HepG2 (cell line): ENCODE results near the gene UQCRC2. TPM values are rescaled to one million over a fixed set of nuclear protein-coding genes. Genes with fewer than 3 reads are reported as not detected.

Experiments
- ATAC-seq: fragments of 200-7000 bp; cut with Tn5 transposase; 3 replicates; pipeline ENCODE4 v1.9.1; 2020; ENCODE audit warnings: mild to moderate bottlenecking, moderate library complexity
- BruUV-seq: library from RNA; stranded (reverse); fragments of 400-500 nt; replicated peaks from 2 replicates; lab custom pipeline; 2021; lab: Mats Ljungman, UMichigan
- CTCF ChIA-PET: fragments of 300-600 bp; formaldehyde crosslinking; extraction: SDS; loops from one replicate; lab custom pipeline; 2021; ENCODE audit warnings: low total read pairs, inconsistent platforms, low intra/inter-chr PET ratio; lab: Yijun Ruan, JAX
- POLR2A ChIA-PET: fragments of 350-600 bp; sonication (Branson Sonifier 250); formaldehyde crosslinking; loops from one replicate; lab custom pipeline; 2020; ENCODE audit warnings: antibody characterized with exemption, inconsistent platforms; lab: Yijun Ruan, JAX
- DNase-seq: peaks from one replicate; pipeline ENCODE4 v3.0.0-alpha.2; 2015; ENCODE audit warnings: low spot score
- FAIRE-seq: peaks from 3 replicates; lab custom pipeline; 2011; peaks lifted over from hg19 to GRCh38; lab: Jason Lieb, UNC
- H2AFZ ChIP-seq: one replicate; pipeline ENCODE4 v1.6.1; 2011; ENCODE audit warnings: low read length, inconsistent platforms
- H3K27ac ChIP-seq: fragments of 300-600 bp; 3 replicates; pipeline ENCODE4 v1.8.0; 2011; ENCODE audit warnings: mixed run types, mild to moderate bottlenecking, mixed read lengths, low read length, inconsistent platforms; ENCODE audit not compliant: insufficient read depth; ENCODE audit errors: extremely low read length
- H3K27me3 ChIP-seq, 2 experiments: fragments of 200-600 bp in 1 of 2; 2 replicates in 1 of 2; 3 replicates in 1 of 2; pipeline versions ENCODE4 v1.6.0 to v1.8.0; 2011; ENCODE audit warnings: low read length in 2 of 2, mild to moderate bottlenecking in 2 of 2, moderate library complexity in 2 of 2, inconsistent platforms in 1 of 2; ENCODE audit not compliant: insufficient read depth in 2 of 2, control insufficient read depth in 1 of 2
- H3K36me3 ChIP-seq, 2 experiments: fragments of 200-600 bp in 1 of 2; replicated peaks in 1 of 2; 2 replicates in 1 of 2; 3 replicates in 1 of 2; pipeline versions ENCODE4 v1.5.1 to v1.8.0; 2011; ENCODE audit warnings: low read length in 2 of 2, inconsistent platforms in 1 of 2; ENCODE audit not compliant: insufficient read depth in 2 of 2, control insufficient read depth in 1 of 2
- H3K4me1 ChIP-seq: 2 replicates; pipeline ENCODE4 v1.5.1; 2012; ENCODE audit warnings: low read length, inconsistent platforms; ENCODE audit not compliant: insufficient read depth
- H3K4me2 ChIP-seq: 2 replicates; pipeline ENCODE4 v1.6.0; 2011; ENCODE audit warnings: low read depth, low read length, inconsistent platforms
- H3K4me3 ChIP-seq, 3 experiments: fragments of 200-600 bp in 1 of 3; sonication (generic), shearing (Covaris generic) in 1 of 3; replicated peaks in 1 of 3; 2 replicates each; pipeline ENCODE4 v1.5.1; 2011 to 2016; ENCODE audit warnings: low read length in 3 of 3, inconsistent platforms in 2 of 3, low read depth in 2 of 3, mild to moderate bottlenecking in 2 of 3, control low read depth in 1 of 3, mixed read lengths in 1 of 3; ENCODE audit not compliant: insufficient read depth in 1 of 3
- H3K79me2 ChIP-seq: one replicate; pipeline ENCODE4 v1.6.1; 2011; ENCODE audit warnings: low read length, inconsistent platforms; ENCODE audit not compliant: insufficient read depth
- H3K9ac ChIP-seq: 2 replicates; pipeline ENCODE4 v1.6.0; 2011; ENCODE audit warnings: mild to moderate bottlenecking, low read depth, low read length, inconsistent platforms; ENCODE audit not compliant: insufficient read depth
- H3K9me3 ChIP-seq: 2 replicates; pipeline ENCODE4 v1.5.1; 2012; ENCODE audit warnings: mild to moderate bottlenecking, low read length
- H4K20me1 ChIP-seq: 2 replicates; pipeline ENCODE4 v1.6.0; 2011; ENCODE audit warnings: inconsistent platforms, mild to moderate bottlenecking, low read length, moderate library complexity; ENCODE audit not compliant: insufficient read depth
- DNMT3B ChIP-seq: conservative IDR thresholded peaks from 2 replicates; pipeline ENCODE4 v1.6.1; 2016; ENCODE audit warnings: missing biosample characterization, control low read depth
- HNRNPL ChIP-seq: fragments of 200-400 bp; formaldehyde crosslinking; IDR thresholded peaks from 2 replicates; pipeline ENCODE4 v1.6.1; 2017; ENCODE audit warnings: mild to moderate bottlenecking, low read depth, low read length
- KDM1A ChIP-seq: IDR thresholded peaks from 2 replicates; pipeline ENCODE4 v1.6.1; 2016; ENCODE audit warnings: missing compliant biosample characterization
- POLR2G ChIP-seq: fragments of 200-400 bp; formaldehyde crosslinking; IDR thresholded peaks from 2 replicates; pipeline ENCODE4 v1.6.1; 2018; ENCODE audit warnings: mild to moderate bottlenecking, low read depth, low read length, moderate library complexity
- RBFOX2 ChIP-seq: fragments of 200-400 bp; formaldehyde crosslinking; IDR thresholded peaks from 2 replicates; pipeline ENCODE4 v1.6.1; 2017; ENCODE audit warnings: low read depth, mild to moderate bottlenecking, low read length
- SOX13 ChIP-seq, 3 experiments: fragments of 450-650 bp in 1 of 3; sonication (generic) in 1 of 3; formaldehyde crosslinking in 1 of 3; IDR thresholded peaks in 2 of 3; conservative IDR thresholded peaks in 1 of 3; 2 replicates each; pipeline versions ENCODE4 v1.5.0 to v1.6.1; 2016 to 2020; ENCODE audit warnings: antibody characterized with exemption in 1 of 3, mild to moderate bottlenecking in 1 of 3, missing compliant biosample characterization in 1 of 3, missing genetic modification reagents in 1 of 3, moderate library complexity in 1 of 3
- TOPORS ChIP-seq: sonication (generic); formaldehyde crosslinking; IDR thresholded peaks from 2 replicates; pipeline ENCODE4 v1.8.0; 2023; ENCODE audit warnings: mild to moderate bottlenecking, missing genetic modification reagents
- ZNF501 ChIP-seq: sonication (generic); formaldehyde crosslinking; IDR thresholded peaks from 2 replicates; pipeline ENCODE4 v1.5.1; 2020; ENCODE audit warnings: mild to moderate bottlenecking, moderate library complexity, missing genetic modification reagents
- WGBS: methylation state at CpG from one replicate; pipeline ENCODE4 v1.1.6; 2017; ENCODE audit warnings: low lambda C conversion rate; 5-methylcytosine and 5-hydroxymethylcytosine counted together
- in situ Hi-C: cut with HindIII; loops from 2 replicates; pipeline ENCODE4 v1.10.0; 2017; ENCODE audit warnings: low pct_unique_long_range_greater_than_20kb; ENCODE audit not compliant: extremely low pct_ligation_motif_present
- intact Hi-C: fragments of 100-400 bp; cut with micrococcal nuclease; formaldehyde crosslinking; loops from one replicate; pipeline ENCODE4 v1.10.0; 2022; ENCODE audit not compliant: unreplicated experiment
- polyA plus RNA-seq, 8 experiments: library from polyadenylated mRNA; depleted of rRNA in 3 of 8; stranded (reverse) in 7 of 8; unstranded in 1 of 8; fragments of >200 nt; fragmentation: Illumina TruSeq in 4 of 8; extraction: Trizol in 4 of 8; gene quantifications; 2 replicates each; pipeline versions ENCODE4 v1.2.1 to v1.2.3, GENCODE V29; 2011 to 2016; ENCODE audit warnings: low read depth in 4 of 8, missing spikeins in 1 of 8, mixed read lengths in 1 of 8; ENCODE audit not compliant: insufficient read depth in 1 of 8
- total RNA-seq, 5 experiments: library from RNA; depleted of rRNA; stranded (reverse); fragments of >200 nt; fragmentation: Illumina TruSeq; extraction: Trizol; gene quantifications; 2 replicates each; pipeline ENCODE4 v1.2.3, GENCODE V29; 2016; ENCODE audit warnings: low read depth in 1 of 5
- TF ChIP-seq, protein P1 (sequence below): sonication (generic); formaldehyde crosslinking; IDR thresholded peaks from 2 replicates; pipeline ENCODE4 v1.8.0; 2022; ENCODE audit warnings: low read depth, missing genetic modification reagents
- TF ChIP-seq, protein P2 (sequence below): sonication (generic); formaldehyde crosslinking; IDR thresholded peaks from 2 replicates; pipeline ENCODE4 v1.4.0; 2020; ENCODE audit warnings: mild to moderate bottlenecking, missing genetic modification reagents
- TF ChIP-seq, protein P3 (sequence below): sonication (generic); formaldehyde crosslinking; conservative IDR thresholded peaks from 2 replicates; pipeline ENCODE4 v1.4.0; 2020; ENCODE audit warnings: missing genetic modification reagents
- TF ChIP-seq, protein P4 (sequence below): sonication (generic); formaldehyde crosslinking; IDR thresholded peaks from 2 replicates; pipeline ENCODE4 v1.5.0; 2020; ENCODE audit warnings: mild to moderate bottlenecking, missing genetic modification reagents, borderline replicate concordance

UQCRC2 gene
- total and polyA plus RNA-seq, 2 of the 13 experiments (the other 11 are each of a cell fraction or from before 2014, with no cell fraction given): 442 to 536 TPM

DNA sequence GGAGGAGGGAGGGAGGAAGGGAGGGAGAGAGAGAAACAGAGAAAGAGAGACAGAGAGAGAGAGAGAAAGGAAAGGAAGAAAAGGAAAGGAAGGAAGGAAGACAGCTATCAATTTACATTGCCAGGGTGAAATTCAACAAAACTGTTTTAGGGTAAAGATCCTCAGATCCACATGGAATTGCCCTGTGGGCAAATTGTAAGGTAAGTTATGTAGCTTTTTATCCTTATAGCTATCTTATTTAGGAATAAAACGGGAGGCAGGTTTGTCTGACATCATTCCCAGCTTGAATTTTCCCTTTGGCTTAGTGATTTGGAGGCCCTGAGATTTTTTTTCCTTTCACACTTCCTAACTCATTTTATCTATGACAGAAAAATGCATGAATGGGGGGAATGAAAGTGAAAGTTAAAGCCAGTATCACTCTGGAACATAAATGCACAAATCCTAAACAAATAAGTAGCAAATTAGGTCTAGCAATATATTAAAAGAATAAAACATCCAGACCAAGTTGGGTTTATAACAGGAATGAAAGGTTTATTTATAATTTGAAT, 3.4 kb upstream of the UQCRC2 start (continued):
- TF ChIP-seq, protein P1, sequence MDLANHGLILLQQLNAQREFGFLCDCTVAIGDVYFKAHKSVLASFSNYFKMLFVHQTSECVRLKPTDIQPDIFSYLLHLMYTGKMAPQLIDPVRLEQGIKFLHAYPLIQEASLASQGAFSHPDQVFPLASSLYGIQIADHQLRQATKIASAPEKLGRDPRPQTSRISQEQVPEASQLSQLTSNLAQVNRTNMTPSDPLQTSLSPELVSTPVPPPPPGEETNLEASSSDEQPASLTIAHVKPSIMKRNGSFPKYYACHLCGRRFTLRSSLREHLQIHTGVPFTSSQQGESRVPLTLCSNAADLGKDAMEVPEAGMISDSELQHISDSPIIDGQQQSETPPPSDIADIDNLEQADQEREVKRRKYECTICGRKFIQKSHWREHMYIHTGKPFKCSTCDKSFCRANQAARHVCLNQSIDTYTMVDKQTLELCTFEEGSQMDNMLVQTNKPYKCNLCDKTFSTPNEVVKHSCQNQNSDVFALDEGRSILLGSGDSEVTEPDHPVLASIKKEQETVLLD (CRISPR knock-in tag): no peak
- peak; percentile 37; the same call in 1 of the 2 replicates for TF ChIP-seq RBFOX2
- no peak for TF ChIP-seq KDM1A

DNA sequence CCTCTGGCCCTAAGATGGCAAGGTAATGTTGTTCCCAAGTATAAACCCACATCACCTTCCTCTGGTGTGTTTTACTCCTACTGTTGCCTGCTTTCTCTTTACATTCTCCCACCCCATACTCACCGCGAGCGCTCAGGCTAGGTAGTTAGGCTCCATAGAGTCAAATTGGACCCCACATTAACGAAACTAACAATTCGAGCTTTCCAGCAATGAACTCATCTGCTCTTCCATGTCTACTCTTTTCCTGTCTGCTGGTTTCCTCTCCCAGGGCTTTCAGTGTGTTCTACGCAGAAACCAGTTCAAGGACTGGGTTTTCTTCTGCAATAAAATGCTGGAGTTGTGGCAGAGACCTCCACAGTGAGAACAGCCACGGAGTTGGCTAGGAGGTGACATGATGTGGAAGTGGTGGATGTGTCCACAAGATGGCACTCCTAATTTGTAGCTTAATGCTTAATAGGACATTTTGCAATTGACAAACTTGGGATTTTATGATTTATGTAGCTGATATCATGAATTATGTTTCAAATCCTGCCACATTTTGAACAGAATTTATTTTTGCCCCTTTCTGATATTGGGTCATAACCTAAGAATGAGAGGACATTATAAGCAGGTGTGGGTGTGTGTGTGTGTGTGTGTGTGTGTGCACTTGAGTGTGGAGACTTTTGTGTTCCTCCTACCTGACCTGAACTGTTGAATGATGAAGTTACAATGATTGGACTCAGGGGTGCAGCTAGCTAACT, 2.2 kb upstream of the UQCRC2 start:
- FAIRE-seq: peak; percentile 65
- WGBS: 86% methylated on average over 7 of the region's 7 CpGs
- CTCF ChIA-PET: interaction anchor here (0.9 to 1.1 kb wide), 2 partner anchors 13 to 127 kb away, joined by 3 read pairs; no protein-coding TSS in a partner anchor
- TF ChIP-seq SOX13 (IDR thresholded peaks at IDR 0.05): no peak
- 0 out of 4 replicates have a peak, but pooled peaks of 1 of the 2 experiments have one; percentile 11 for TF ChIP-seq SOX13 (CRISPR knock-in tag; conservative IDR thresholded peaks at IDR 0.05 in 1 of 2, IDR thresholded peaks at IDR 0.05 in 1 of 2)
- TF ChIP-seq DNMT3B (CRISPR knock-in tag): no peak
- no peak for TF ChIP-seq ZNF501 (CRISPR knock-in tag)
- TF ChIP-seq HNRNPL: no peak
- TF ChIP-seq, protein P2, sequence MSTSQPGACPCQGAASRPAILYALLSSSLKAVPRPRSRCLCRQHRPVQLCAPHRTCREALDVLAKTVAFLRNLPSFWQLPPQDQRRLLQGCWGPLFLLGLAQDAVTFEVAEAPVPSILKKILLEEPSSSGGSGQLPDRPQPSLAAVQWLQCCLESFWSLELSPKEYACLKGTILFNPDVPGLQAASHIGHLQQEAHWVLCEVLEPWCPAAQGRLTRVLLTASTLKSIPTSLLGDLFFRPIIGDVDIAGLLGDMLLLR: peak; percentile 70; the same call in 1 of the 2 replicates
- TF ChIP-seq POLR2G: peak; percentile 53; the same call in 1 of the 2 replicates
- TF ChIP-seq, protein P3, sequence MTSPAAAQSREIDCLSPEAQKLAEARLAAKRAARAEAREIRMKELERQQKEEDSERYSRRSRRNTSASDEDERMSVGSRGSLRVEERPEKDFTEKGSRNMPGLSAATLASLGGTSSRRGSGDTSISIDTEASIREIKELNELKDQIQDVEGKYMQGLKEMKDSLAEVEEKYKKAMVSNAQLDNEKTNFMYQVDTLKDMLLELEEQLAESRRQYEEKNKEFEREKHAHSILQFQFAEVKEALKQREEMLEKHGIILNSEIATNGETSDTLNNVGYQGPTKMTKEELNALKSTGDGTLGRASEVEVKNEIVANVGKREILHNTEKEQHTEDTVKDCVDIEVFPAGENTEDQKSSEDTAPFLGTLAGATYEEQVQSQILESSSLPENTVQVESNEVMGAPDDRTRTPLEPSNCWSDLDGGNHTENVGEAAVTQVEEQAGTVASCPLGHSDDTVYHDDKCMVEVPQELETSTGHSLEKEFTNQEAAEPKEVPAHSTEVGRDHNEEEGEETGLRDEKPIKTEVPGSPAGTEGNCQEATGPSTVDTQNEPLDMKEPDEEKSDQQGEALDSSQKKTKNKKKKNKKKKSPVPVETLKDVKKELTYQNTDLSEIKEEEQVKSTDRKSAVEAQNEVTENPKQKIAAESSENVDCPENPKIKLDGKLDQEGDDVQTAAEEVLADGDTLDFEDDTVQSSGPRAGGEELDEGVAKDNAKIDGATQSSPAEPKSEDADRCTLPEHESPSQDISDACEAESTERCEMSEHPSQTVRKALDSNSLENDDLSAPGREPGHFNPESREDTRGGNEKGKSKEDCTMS (CRISPR knock-in tag): 0 out of 2 replicates have a peak, but pooled peaks have one; percentile 72
- TF ChIP-seq, protein P4, sequence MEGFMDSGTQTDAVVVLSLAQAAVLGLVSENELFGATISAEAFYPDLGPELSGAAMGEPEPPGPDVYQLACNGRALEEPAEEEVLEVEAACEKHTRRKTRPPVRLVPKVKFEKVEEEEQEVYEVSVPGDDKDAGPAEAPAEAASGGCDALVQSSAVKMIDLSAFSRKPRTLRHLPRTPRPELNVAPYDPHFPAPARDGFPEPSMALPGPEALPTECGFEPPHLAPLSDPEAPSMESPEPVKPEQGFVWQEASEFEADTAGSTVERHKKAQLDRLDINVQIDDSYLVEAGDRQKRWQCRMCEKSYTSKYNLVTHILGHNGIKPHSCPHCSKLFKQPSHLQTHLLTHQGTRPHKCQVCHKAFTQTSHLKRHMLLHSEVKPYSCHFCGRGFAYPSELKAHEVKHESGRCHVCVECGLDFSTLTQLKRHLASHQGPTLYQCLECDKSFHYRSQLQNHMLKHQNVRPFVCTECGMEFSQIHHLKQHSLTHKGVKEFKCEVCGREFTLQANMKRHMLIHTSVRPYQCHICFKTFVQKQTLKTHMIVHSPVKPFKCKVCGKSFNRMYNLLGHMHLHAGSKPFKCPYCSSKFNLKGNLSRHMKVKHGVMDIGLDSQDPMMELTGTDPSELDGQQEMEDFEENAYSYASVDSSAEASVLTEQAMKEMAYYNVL (CRISPR knock-in tag): 0 out of 2 replicates have a peak, but pooled peaks have one; percentile 32
- TF ChIP-seq TOPORS (CRISPR knock-in tag): 0 out of 2 replicates have a peak, but pooled peaks have one; percentile 71

More for the DNA sequence above, 2.2 kb upstream of the UQCRC2 start:
- Histone ChIP-seq H3K4me3 (peak overlapping the region in 1 of 3 experiments; percentile 98; a peak in 1 of 6 replicates), H3K27ac (peak overlapping the region; percentile 4), H3K9ac (peak overlapping the region; percentile 95; the same call in 1 of the 2 replicates), H3K27me3 (peaks cover 0 to 4% of the 10 kb centered on the region in 2 experiments; a peak in 1 of 5 replicates), H3K9me3 (no peaks in the 10 kb centered on the region), H3K79me2 (peaks cover 53% of the 10 kb centered on the region), H3K4me2 (peak overlapping the region; percentile 92), H2AFZ (no peak overlapping the region), H3K36me3 (peaks cover 1 to 4% of the 10 kb centered on the region in 2 experiments; a peak in 3 of 5 replicates), H4K20me1 (peaks cover 11% of the 10 kb centered on the region), H3K4me1 (peaks cover 74% of the 10 kb centered on the region)
- intact Hi-C loops (loop anchor here (1.0 kb wide), 1 partner anchor 237 kb away; no protein-coding TSS in a partner anchor), in situ Hi-C loops (no loop called here)
- POLR2A ChIA-PET: no interaction called here
- no peak for ATAC-seq
- peak; percentile 54 for DNase-seq
- no TSS peak for BruUV-seq
